NCI-H146 treated with DMSO at 0.1 percent for 48 hours (cell line): ENCODE measurements around the gene HTR4.

ENCODE experiments used
- DNase-seq: peaks from one replicate; lab custom pipeline; 2025; ENCODE audit not compliant: unreplicated experiment; lab: John Stamatoyannopoulos, UW

The HTR4 gene

DNA sequence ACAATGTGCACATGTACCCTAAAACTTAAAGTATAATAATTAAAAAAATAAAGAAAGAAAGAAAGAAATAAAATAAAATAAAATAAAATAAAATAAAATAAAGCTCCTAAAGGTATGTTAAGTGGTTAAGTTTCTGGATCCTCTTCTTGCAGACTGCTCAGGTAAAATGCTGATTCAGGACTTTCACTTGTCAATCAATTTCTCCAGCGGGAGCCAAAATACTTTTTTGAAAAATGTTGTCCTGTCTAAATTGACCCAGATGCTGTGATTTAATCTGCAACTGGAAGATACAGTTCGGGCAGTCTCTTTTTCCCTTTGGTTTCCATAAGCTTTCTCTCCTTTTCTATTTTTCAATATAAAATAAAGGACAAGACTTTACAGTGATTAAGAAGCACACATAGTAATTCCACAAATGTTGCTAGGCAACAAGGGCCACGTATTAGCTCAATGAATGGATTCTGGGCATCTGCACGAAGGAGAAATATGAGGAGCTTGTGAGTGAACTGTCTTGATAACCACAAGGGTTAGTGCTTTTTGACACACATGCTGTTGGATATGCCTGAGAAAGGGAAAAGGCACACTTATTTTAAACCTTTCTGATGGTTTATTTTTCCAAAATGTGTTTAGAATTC, 38.6 kb downstream of the HTR4 start:
- DNase-seq = no peak

DNA sequence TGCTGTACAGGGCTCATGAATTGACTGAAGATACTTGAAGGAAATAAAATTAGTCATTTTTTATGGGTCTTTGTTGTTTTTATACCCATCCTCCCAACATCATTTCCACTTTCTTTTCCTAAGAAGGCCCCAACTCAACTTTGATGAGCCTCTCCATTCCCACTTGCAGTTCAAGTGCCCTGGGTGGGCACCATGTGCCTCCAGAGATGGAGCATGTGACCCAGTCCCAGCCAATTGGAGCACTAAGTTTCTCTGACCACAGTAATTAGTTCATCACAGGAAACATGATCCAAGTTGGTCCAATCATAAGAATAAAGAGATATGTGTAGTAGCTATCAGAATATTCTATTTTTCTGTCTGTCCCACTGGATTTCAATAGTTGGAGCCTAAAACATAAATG, 46.9 kb downstream of the HTR4 start:
- no peak for DNase-seq

DNA sequence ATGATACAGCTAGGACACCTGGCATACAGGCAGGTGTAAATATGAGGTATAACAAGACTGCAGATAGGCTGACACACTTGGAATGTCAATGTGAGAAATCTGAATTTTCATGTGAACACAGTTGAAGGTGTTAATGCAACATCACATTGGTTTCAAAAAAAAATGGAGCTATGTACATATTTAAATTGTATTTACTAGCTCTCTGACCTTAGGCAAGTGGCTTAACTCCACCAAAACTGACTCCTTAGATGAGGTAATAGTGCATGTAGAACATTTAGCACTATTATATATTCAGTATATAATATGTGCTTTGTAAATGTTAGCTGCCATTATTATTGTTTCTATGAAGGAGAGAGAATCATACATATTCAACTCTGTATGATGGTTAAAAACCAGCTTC, 48.0 kb downstream of the HTR4 start:
- no peak for DNase-seq

GRCh38 chr5:148599187-148599586, 55.1 kb downstream of the HTR4 start:
- no peak for DNase-seq

DNA sequence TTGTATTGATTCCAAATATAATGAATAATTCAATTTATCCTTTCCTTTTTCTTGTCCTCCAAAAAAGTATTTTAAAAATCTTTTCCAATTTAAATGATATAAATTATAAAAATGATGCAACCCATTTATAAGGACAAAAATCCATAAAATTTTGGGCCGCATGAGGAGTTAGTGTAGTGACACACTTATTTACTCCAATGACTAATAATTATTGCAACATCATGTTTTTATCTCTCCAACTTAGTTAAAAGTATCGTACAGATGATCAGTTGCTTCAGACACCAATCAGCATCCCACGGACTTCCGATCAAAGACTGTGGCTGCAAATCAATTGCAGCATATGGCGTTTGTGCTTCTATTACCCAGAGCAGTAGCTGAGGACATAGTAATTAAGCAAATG, 58.6 kb downstream of the HTR4 start:
- no peak for DNase-seq

GRCh38 chr5:148586796-148587195, 67.5 kb downstream of the HTR4 start:
- no peak for DNase-seq

DNA sequence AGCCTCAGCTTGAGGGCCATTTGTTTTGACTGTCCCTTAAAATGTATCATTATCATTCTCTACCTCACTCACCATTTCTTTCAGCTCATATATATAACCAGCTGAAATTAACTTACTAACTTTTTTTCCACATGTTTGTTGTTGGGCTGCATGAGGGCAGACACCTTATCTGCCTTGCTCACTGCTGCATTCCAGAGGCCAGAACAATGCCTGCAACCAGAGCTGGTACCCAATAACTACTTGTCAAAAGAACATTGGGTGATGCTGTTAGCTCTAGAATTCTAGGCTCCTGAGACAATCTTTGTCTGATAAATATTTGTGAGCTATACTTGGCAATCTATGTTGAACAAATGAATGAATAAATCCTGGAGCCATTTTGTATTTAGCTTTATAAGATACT, 68.3 kb downstream of the HTR4 start:
- no peak for DNase-seq

DNA sequence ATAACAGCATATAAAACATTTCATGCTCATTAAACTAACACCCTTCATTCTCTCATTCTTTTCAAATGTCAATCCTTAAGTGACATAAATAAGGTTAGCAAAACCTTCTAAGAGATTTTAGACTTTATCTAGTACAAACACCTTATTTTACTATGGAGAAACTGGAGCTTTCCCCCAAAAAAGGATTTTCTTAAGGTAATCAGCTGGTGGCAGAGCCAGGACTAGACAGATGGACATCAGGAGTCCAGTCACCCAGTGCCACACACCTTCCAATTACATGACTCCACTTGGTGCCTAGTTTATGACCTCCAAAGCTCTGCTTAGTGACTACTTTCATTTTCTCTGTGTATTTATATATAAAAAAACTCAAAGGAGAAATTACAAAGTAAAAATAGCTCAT, 70.2 kb downstream of the HTR4 start:
- DNase-seq = no peak

DNA sequence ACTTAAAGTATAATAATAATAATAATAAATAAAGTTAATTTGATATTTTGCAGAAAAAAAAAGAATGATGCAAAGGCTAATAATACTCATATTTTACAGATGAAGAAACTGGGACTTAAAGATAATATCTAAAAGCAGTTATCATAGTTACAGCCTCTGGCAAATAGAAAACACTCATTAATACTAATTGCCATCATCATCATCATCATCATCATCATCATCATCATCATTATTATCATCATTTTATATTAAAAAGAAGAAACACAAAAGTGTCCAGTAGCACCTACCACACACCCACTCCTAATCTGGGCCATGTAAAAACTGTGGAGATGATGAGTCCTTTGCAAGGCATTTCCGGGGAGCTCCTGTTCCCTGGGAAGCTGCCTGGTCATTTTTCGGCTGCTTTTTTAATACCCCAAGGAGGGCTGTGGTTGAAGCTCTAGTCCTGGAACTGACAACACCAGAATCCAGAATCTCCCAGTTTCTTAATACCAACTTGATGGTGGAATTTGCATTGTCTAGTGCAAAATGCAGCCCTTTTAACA, 70.8 kb downstream of the HTR4 start:
- no peak for DNase-seq

- DNase-seq = no peak
Measured at GRCh38 chr5:148574167-148574566, 80.2 kb downstream of the HTR4 start.

- no peak for DNase-seq
Measured at GRCh38 chr5:148573374-148573773, 81.0 kb downstream of the HTR4 start.

DNA sequence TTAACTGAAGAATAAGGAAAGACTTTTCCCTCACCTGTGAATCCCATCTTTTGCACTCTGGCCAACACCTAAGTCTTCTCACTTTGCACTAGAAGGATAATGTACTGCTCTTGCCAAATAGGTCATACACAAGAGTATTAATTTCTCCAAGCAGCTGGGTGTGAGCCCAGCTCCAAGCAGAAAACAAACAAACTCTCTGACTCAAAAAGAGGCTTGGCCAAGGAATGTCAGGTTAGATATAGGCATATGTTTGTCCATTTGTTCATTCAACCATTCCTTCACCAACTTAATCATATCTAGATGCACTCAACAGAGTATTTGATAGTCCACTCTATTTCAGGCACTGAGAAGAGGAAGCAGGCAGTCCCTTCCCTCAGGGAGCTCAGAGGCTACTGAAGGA, 84.4 kb downstream of the HTR4 start:
- no peak for DNase-seq

GRCh38 chr5:148565148-148565547, 89.2 kb downstream of the HTR4 start:
- DNase-seq = no peak

- no peak for DNase-seq
Measured at GRCh38 chr5:148563021-148563420, 91.3 kb downstream of the HTR4 start.

- no peak for DNase-seq
Measured at GRCh38 chr5:148561801-148562311, 92.5 kb downstream of the HTR4 start.

GRCh38 chr5:148559461-148559860, 94.9 kb downstream of the HTR4 start:
- no peak for DNase-seq

DNA sequence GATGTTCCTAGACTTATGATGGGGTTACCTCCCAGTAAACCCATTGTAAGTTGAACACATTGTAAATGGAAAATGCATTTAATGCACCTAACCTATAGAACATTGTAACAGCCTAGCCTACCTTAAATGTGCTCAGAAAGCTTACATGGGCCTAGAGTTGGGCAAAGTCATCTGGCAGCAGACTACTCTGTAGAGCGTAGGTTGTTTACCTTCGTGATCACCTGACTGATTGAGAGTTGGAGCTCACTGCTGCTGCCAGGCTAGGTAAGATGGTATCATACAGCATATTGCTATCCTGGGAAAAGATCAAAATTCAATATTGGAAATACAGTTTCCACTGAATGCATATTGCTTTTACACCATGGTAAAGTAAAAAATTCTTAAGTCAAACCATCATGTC, 95.4 kb downstream of the HTR4 start:
- no peak for DNase-seq

- no peak for DNase-seq
Measured at GRCh38 chr5:148556835-148557234, 97.5 kb downstream of the HTR4 start.

- no peak for DNase-seq
Measured at GRCh38 chr5:148554621-148555020, 99.7 kb downstream of the HTR4 start.

DNA sequence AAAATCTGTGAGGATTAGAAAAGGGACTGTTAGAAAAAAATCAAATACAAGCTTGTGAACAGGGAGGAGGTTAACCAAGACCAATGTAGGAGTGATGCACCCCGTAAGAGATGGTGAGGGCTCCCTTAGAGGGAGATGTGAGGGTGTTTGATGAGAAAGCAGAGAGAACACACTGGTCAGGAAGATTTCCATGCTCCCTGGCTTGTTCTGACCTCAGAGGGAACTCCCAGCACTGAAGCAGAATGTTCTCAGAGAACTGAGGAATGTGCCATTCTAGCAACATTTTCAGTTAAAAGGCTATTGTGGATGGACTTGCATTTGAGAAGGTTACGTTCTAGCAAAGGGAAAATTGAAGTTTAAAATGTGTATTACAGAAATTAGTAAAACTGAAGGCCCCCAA, 110.6 kb downstream of the HTR4 start:
- DNase-seq = no peak

DNA sequence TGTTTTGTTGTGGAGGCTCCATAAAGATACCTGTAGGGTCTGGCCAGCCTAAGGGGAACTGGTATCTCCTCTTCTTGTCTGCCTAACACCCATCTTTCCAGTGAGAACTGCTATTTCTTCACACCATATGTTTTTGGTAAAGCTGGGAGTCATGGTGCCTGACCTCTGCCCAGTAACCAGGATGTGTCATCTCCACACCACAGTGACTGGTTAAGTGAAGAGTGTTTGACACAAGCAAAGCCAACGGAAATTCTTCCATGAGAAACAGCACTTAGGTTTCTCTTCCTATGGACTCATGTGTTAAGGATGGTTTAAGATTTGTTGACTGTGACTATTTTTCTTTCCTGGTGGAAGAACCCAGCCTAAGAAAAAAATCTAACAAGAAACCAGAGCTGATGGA, 111.5 kb downstream of the HTR4 start:
- no peak for DNase-seq

- no peak for DNase-seq
Measured at GRCh38 chr5:148541054-148541835, 113.1 kb downstream of the HTR4 start.
